ENCODE data around the gene DNASE1L3.
"Not testable (repeated sequence)": the region's sequence is repeated elsewhere in the genome, so short reads cannot be mapped to it uniquely, and the experiment has no call there.

The DNASE1L3 gene

GRCh38 chr3:58234516-58234931, 23.8 kb upstream of the DNASE1L3 start:
- no peak for TF ChIP-seq CTCF (IDR thresholded peaks at IDR 0.05; ENCODE audit: insufficient read depth, missing control alignments)
- DNase-seq (ENCODE audit: insufficient read length, low spot score) (no peak), FAIRE-seq (no peak)

GRCh38 chr3:58231666-58232065, 20.9 kb upstream of the DNASE1L3 start:
- no peak for FAIRE-seq
- TF ChIP-seq CTCF (IDR thresholded peaks at IDR 0.05; ENCODE audit: insufficient read depth, missing control alignments) = no peak
- DNase-seq (ENCODE audit: insufficient read length, low spot score) = no peak

GRCh38 chr3:58230876-58231552, 20.2 kb upstream of the DNASE1L3 start:
- no peak for TF ChIP-seq CTCF (IDR thresholded peaks at IDR 0.05; ENCODE audit: insufficient read depth, missing control alignments)
- FAIRE-seq (no peak), DNase-seq (ENCODE audit: insufficient read length, low spot score) (no peak)

GRCh38 chr3:58227933-58228332, 17.2 kb upstream of the DNASE1L3 start:
- FAIRE-seq; DNase-seq (ENCODE audit: insufficient read length, low spot score): not testable (repeated sequence)

GRCh38 chr3:58223855-58224254, 13.1 kb upstream of the DNASE1L3 start:
- TF ChIP-seq CTCF (IDR thresholded peaks at IDR 0.05; ENCODE audit: insufficient read depth, missing control alignments) = no peak
- no peak for FAIRE-seq
- no peak for DNase-seq (ENCODE audit: insufficient read length, low spot score)

- DNase-seq (ENCODE audit: insufficient read length, low spot score) (no peak), FAIRE-seq (no peak)
- no peak for TF ChIP-seq CTCF (IDR thresholded peaks at IDR 0.05; ENCODE audit: insufficient read depth, missing control alignments)
Observed at GRCh38 chr3:58222161-58222724, 11.5 kb upstream of the DNASE1L3 start.

- TF ChIP-seq CTCF (IDR thresholded peaks at IDR 0.05; ENCODE audit: insufficient read depth, missing control alignments) = no peak
- DNase-seq (ENCODE audit: insufficient read length, low spot score) = no peak
- FAIRE-seq = no peak
Observed at GRCh38 chr3:58218904-58219303, 8.1 kb upstream of the DNASE1L3 start.

Measured in D721Med (cell line).